Measurements from ENCODE around the gene JPH2. TPM values are rescaled to one million over a fixed set of nuclear protein-coding genes. Genes with fewer than 3 reads are reported as not detected.
"Not testable (repeated sequence)": the region's sequence is repeated elsewhere in the genome, so short reads cannot be mapped to it uniquely, and the experiment has no call there.

JPH2 gene
- total RNA-seq, 1 donor from 2014 or later, result 7.9 TPM

- H3K9me3 ChIP-seq, result no peaks in the 10 kb centered on the region
- H3K4me3 ChIP-seq, result no peak overlapping the region
- H3K27ac ChIP-seq, result no peak overlapping the region
- no peak for DNase-seq
- ATAC-seq, result no peak
- no peaks in the 10 kb centered on the region for H3K36me3 ChIP-seq
- no peaks in the 10 kb centered on the region for H3K27me3 ChIP-seq
- intact Hi-C loops (cut with DNase I), result no loop called here
- no peak for TF ChIP-seq CTCF (IDR thresholded peaks at IDR 0.05)
- no peaks in the 10 kb centered on the region for H3K4me1 ChIP-seq
Observed at GRCh38 chr20:44135012-44135412, 52.0 kb downstream of the JPH2 start.

GRCh38 chr20:44133424-44133823 is 53.6 kb downstream of the JPH2 start:
- no peak overlapping the region for H3K4me3 ChIP-seq
- no peak for DNase-seq
- H3K36me3 ChIP-seq, result no peaks in the 10 kb centered on the region
- H3K4me1 ChIP-seq, result no peaks in the 10 kb centered on the region
- H3K9me3 ChIP-seq, result no peaks in the 10 kb centered on the region
- TF ChIP-seq CTCF (IDR thresholded peaks at IDR 0.05), result no peak
- intact Hi-C loops (cut with DNase I), result no loop called here
- no peak for ATAC-seq
- H3K27ac ChIP-seq, result no peak overlapping the region
- no peaks in the 10 kb centered on the region for H3K27me3 ChIP-seq

- H3K27me3 ChIP-seq, result no peaks in the 10 kb centered on the region
- DNase-seq, result no peak
- TF ChIP-seq CTCF (IDR thresholded peaks at IDR 0.05), result no peak
- H3K4me3 ChIP-seq, result no peak overlapping the region
- no peak for ATAC-seq
- no peak overlapping the region for H3K27ac ChIP-seq
- H3K36me3 ChIP-seq, result no peaks in the 10 kb centered on the region
- H3K4me1 ChIP-seq, result no peaks in the 10 kb centered on the region
- intact Hi-C loops (cut with DNase I), result no loop called here
- H3K9me3 ChIP-seq, result no peaks in the 10 kb centered on the region
Observed at GRCh38 chr20:44131704-44132103, 55.3 kb downstream of the JPH2 start.

GRCh38 chr20:44129911-44130718 is 56.9 kb downstream of the JPH2 start:
- ATAC-seq, result no peak
- no peaks in the 10 kb centered on the region for H3K4me1 ChIP-seq
- H3K27me3 ChIP-seq, result no peaks in the 10 kb centered on the region
- intact Hi-C loops (cut with DNase I), result no loop called here
- no peak for TF ChIP-seq CTCF (IDR thresholded peaks at IDR 0.05)
- no peak overlapping the region for H3K4me3 ChIP-seq
- no peaks in the 10 kb centered on the region for H3K9me3 ChIP-seq
- no peaks in the 10 kb centered on the region for H3K36me3 ChIP-seq
- H3K27ac ChIP-seq, result no peak overlapping the region
- no peak for DNase-seq

GRCh38 chr20:44129300-44129699 is 57.7 kb downstream of the JPH2 start:
- H3K4me3 ChIP-seq; H3K27me3 ChIP-seq; ATAC-seq; H3K4me1 ChIP-seq; DNase-seq; H3K27ac ChIP-seq; intact Hi-C loops (cut with DNase I); H3K9me3 ChIP-seq; H3K36me3 ChIP-seq: not testable (repeated sequence)

- ATAC-seq, result no peak
- Histone ChIP-seq H3K9me3 (no peaks in the 10 kb centered on the region), H3K4me3 (no peak overlapping the region), H3K4me1 (no peaks in the 10 kb centered on the region), H3K27me3 (no peaks in the 10 kb centered on the region), H3K36me3 (no peaks in the 10 kb centered on the region), H3K27ac (no peak overlapping the region)
- intact Hi-C loops (cut with DNase I), result no loop called here
- no peak for DNase-seq
- TF ChIP-seq CTCF (IDR thresholded peaks at IDR 0.05), result no peak
Observed at GRCh38 chr20:44126445-44126844, 60.5 kb downstream of the JPH2 start.
